ENCODE measurements around the gene CYYR1.

CYYR1 gene

GRCh38 chr21:26487981-26488480 lies 85.1 kb downstream of the CYYR1 start:
- DNase-seq (ENCODE audit: low read depth), result no peak
- no peak overlapping the region for H3K4me3 ChIP-seq (ENCODE audit: low read depth, low read length)
- no peak for TF ChIP-seq CTCF (IDR thresholded peaks at IDR 0.05; ENCODE audit: low read depth, low read length, missing control alignments)

DNA sequence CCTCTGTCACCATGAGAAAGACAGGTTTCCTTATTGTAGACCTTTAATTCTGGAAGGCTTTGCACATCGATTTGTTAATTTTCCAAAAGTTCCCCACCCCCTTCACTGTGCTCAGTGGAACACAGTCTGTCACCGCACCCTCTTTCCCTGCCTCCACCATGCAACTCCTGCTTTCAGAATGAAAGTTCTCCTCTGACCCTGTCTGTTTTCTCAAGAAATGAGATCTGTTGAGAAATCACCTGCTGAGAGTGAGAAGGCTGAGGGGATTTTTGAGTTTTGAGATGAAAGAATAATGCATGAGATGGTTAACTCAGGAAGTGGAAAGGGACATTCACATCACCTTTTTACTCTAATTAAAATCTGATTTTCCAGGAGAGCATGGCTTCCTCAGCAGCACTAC lies 99.6 kb downstream of the CYYR1 start:
- no peak overlapping the region for H3K4me3 ChIP-seq (ENCODE audit: low read depth, low read length)
- no peak for TF ChIP-seq CTCF (IDR thresholded peaks at IDR 0.05; ENCODE audit: low read depth, low read length, missing control alignments)
- DNase-seq (ENCODE audit: low read depth), result no peak

GRCh38 chr21:26471099-26471471 lies 102.0 kb downstream of the CYYR1 start:
- no peak for DNase-seq (ENCODE audit: low read depth)
- TF ChIP-seq CTCF (IDR thresholded peaks at IDR 0.05; ENCODE audit: low read depth, low read length, missing control alignments), result no peak
- no peak overlapping the region for H3K4me3 ChIP-seq (ENCODE audit: low read depth, low read length)

DNA sequence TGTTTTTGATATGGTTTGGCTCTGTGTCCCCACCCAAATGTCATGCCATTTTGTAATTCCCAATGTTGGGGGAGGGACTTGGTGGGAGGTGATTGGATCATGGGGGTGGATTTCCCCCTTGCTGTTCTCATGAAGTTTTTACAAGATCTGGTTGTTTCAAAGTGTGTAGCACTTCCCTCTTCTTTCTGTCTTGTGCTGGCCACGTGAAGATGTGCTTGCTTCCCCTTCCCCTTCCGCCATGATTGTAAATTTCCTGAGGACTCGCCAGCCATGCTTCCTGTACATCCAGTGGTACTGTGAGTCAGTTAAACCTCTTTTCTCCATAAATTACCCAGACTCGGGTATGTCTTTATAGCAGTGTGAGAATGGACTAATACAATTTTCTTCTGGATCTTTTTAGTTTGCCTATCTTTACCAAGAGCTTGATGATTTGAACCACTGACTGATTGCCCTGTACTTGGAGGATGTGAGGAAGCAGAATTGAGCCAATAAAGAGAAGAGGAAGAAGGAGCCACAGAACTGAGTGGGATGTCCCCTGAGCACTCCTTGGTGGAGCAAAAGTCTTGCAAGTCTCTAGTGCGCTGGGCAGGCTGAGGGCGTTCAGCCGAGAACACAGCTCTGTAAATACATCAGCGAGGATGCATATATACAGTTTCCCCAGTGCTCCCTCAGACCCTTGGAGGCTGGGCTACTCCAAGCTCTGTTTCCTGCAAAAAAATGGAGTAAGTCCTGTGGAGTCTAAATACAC lies 102.6 kb downstream of the CYYR1 start:
- no peak for TF ChIP-seq CTCF (IDR thresholded peaks at IDR 0.05; ENCODE audit: low read depth, low read length, missing control alignments)
- DNase-seq (ENCODE audit: low read depth), result no peak
- no peak overlapping the region for H3K4me3 ChIP-seq (ENCODE audit: low read depth, low read length)

DNA sequence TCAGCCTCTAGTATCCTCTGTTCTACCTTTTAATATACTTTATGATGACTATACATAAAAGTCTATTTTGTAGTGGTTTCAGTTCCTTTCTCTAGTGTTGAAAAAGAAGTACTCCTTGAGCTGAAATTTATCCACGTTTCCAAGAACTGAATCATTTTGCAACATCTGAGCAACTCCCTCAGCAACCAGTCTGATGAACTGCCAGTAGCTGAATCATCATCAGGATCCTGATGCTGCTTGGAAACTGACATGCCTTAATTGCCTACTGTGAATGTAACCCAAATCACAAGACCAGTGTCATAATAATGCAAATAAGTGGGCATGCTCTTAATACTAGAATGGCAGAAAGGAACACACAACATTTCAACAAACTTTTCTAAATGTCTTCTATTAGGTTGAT lies 103.3 kb downstream of the CYYR1 start:
- no peak for TF ChIP-seq CTCF (IDR thresholded peaks at IDR 0.05; ENCODE audit: low read depth, low read length, missing control alignments)
- H3K4me3 ChIP-seq (ENCODE audit: low read depth, low read length), result no peak overlapping the region
- no peak for DNase-seq (ENCODE audit: low read depth)

- DNase-seq (ENCODE audit: low read depth), result no peak
- no peak overlapping the region for H3K4me3 ChIP-seq (ENCODE audit: low read depth, low read length)
- TF ChIP-seq CTCF (IDR thresholded peaks at IDR 0.05; ENCODE audit: low read depth, low read length, missing control alignments), result no peak
These were observed 107.2 kb downstream of the CYYR1 start for GRCh38 chr21:26465916-26466315.

GRCh38 chr21:26461500-26461899 lies 111.6 kb downstream of the CYYR1 start:
- TF ChIP-seq CTCF (IDR thresholded peaks at IDR 0.05; ENCODE audit: low read depth, low read length, missing control alignments), result no peak
- no peak overlapping the region for H3K4me3 ChIP-seq (ENCODE audit: low read depth, low read length)
- no peak for DNase-seq (ENCODE audit: low read depth)

Measured in GM12864 (cell line).